22Rv1 (cell line): ENCODE data around the gene UVRAG.

Experiments
- H3K27ac ChIP-seq: fragments of 450-650 bp; 2 replicates; pipeline ENCODE4 v1.5.1; 2017
- ZFX ChIP-seq: fragments of 450-650 bp; IDR thresholded peaks from 2 replicates; pipeline ENCODE4 v1.6.1; 2017; ENCODE audit warnings: antibody characterized with exemption, borderline replicate concordance
- TF ChIP-seq, protein P1 (sequence below): fragments of 450-650 bp; IDR thresholded peaks from 2 replicates; pipeline ENCODE4 v1.5.1; 2017; ENCODE audit warnings: mild to moderate bottlenecking

The UVRAG gene

DNA sequence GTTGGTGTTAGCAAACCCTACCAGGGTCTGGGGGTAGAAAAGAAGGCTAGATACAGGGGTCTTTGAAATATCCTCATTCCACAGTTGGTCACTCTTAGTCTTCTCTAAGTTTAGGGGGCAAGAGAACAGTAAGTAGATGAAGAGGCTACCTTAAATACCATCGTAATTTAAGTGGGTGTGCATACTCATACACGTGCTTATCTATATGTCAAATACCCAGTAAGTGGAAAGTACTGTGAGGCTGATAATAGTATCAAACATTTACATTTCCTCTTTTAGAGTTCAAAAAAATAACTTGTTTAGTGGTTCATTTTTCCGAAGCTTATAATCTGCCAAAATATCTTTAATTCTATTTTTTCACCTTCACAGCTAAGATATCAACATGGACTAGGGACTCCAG is 300.5 kb downstream of the UVRAG start:
- no peak overlapping the region for H3K27ac ChIP-seq
- TF ChIP-seq ZFX = no peak
- TF ChIP-seq, protein P1, sequence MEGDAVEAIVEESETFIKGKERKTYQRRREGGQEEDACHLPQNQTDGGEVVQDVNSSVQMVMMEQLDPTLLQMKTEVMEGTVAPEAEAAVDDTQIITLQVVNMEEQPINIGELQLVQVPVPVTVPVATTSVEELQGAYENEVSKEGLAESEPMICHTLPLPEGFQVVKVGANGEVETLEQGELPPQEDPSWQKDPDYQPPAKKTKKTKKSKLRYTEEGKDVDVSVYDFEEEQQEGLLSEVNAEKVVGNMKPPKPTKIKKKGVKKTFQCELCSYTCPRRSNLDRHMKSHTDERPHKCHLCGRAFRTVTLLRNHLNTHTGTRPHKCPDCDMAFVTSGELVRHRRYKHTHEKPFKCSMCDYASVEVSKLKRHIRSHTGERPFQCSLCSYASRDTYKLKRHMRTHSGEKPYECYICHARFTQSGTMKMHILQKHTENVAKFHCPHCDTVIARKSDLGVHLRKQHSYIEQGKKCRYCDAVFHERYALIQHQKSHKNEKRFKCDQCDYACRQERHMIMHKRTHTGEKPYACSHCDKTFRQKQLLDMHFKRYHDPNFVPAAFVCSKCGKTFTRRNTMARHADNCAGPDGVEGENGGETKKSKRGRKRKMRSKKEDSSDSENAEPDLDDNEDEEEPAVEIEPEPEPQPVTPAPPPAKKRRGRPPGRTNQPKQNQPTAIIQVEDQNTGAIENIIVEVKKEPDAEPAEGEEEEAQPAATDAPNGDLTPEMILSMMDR = no peak

DNA sequence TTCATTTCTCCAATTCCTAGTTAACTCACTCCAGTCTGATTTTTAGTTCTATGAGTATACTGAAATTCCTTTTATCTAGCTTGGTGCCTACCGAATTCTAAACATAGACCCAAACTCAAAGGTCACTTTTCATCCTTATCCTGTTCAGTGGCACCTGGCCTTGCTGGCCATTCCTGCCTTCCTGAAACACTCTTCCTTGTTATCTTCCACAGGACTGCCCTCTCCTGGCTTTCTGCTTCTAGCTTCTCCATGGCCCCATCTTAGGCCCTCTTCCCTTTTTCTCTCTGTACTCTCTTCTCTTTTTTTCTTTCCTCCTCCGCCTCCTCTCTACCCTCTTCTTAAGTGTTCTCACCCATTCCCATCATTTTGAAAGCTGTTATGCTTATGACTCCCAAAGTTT is 304.0 kb downstream of the UVRAG start:
- TF ChIP-seq, protein P1 = no peak
- no peak for TF ChIP-seq ZFX
- H3K27ac ChIP-seq = no peak overlapping the region

DNA sequence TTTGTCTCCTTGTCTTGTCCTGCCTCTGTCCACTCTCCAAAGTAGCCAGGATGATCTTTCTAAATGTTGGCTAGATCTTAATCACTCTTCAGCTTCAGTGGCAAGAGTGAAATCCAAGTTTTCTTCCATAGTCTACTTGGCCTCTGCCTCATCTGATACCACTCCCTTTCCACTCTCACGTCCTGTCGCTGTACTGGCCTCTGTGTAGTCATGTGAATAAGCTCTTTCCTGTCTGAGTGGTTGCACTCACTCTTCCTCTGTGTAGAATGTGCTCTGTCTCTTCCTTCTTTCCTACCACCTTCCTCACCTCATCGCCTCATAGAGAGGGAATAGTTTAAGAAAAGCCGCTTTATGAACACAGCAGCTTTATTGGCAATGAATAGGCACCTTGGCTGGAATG is 304.8 kb downstream of the UVRAG start:
- H3K27ac ChIP-seq = no peak overlapping the region

DNA sequence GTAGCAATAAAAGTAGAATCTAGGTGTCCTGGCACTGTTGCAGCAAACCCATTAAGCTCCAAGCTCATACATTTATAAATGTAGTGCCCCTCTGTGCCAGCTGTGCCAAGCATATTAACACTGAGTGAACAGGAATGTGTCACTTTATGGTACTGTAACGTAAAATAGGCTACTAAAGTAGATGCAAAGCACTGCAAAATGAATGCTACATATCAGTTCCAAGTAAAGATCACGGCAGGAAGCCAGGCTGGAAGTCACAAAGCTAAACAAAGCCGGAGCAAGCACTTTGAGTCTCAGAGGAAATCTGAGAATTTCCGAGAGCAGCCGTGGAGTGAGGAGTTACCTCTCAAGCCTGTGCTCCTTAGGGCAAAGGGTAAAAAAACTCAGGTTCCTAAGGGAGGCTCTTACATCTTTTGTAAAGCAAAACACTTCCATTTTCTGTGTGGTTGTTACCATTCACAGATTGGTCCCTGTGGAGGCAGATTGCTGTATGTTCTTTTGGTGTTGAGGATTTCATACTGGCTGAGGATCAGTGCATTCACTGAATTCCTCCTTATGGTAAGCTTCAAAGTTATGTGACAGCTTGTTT is 305.6 kb downstream of the UVRAG start:
- TF ChIP-seq, protein P1 = no peak
- no peak for TF ChIP-seq ZFX
- no peak overlapping the region for H3K27ac ChIP-seq

More for the DNA sequence above, 304.8 kb downstream of the UVRAG start:
- no peak for TF ChIP-seq ZFX
- TF ChIP-seq, protein P1 = no peak

- TF ChIP-seq ZFX = no peak
- TF ChIP-seq, protein P1 = no peak
- no peak overlapping the region for H3K27ac ChIP-seq
These were observed 308.2 kb downstream of the UVRAG start for GRCh38 chr11:76123248-76123647.

- no peak for TF ChIP-seq ZFX
- TF ChIP-seq, protein P1 = no peak
- H3K27ac ChIP-seq = no peak overlapping the region
These were observed 310.1 kb downstream of the UVRAG start for GRCh38 chr11:76124905-76125770.

DNA sequence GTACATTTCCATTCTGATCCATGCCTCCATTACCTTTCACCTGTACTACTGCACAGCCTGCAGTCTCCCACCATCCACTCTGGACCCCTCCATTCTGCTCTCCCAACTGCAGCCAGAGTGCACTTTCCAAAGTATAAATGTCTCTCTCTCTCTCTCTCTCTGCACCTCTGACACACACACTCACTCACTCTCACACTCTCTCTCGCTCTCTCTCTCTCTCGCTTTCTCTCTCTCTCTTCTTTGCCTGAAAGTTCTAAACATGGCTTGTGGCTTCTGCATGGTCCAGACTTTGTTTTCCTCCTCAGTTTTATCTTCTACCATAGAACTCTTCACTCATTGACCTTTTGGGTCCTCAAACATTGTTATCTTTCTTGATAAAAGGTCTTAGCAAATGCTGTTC is 314.7 kb downstream of the UVRAG start:
- no peak overlapping the region for H3K27ac ChIP-seq
- TF ChIP-seq, protein P1 = no peak
- no peak for TF ChIP-seq ZFX
